G401 (cell line): ENCODE results near the gene TEX29. TPM values are rescaled to one million over a fixed set of nuclear protein-coding genes. Genes with fewer than 3 reads are reported as not detected.

Experiments used
- DNase-seq: peaks from one replicate; pipeline ENCODE4 v3.0.0-alpha.2; 2015; ENCODE audit warnings: low spot score
- in situ Hi-C: cut with HindIII; loops from 2 replicates; pipeline ENCODE4 v1.10.0; 2016; ENCODE audit warnings: low sequenced_read_pairs, mixed read lengths
- total RNA-seq: library from RNA; depleted of rRNA; stranded (reverse); fragments of >200 nt; shearing (Covaris generic); gene quantifications from 2 replicates; pipeline ENCODE4 v1.2.3, GENCODE V29; 2014

Gene TEX29
- total RNA-seq, 1 experiment from 2014 or later: not detected

- in situ Hi-C loops: no loop called here
- no peak for DNase-seq
Measured at GRCh38 chr13:111287201-111287600, 33.2 kb upstream of the TEX29 start.

- in situ Hi-C loops: no loop called here
- DNase-seq: no peak
Measured at GRCh38 chr13:111288276-111288675, 32.2 kb upstream of the TEX29 start.

- in situ Hi-C loops: no loop called here
Measured at GRCh38 chr13:111289251-111289650, 31.2 kb upstream of the TEX29 start.

GRCh38 chr13:111291908-111292307 is 28.5 kb upstream of the TEX29 start:
- no peak for DNase-seq
- in situ Hi-C loops: no loop called here

More at GRCh38 chr13:111289251-111289650, 31.2 kb upstream of the TEX29 start:
- peak; percentile 22 for DNase-seq

- in situ Hi-C loops: no loop called here
- DNase-seq: peak; percentile 92
Measured at GRCh38 chr13:111292710-111293485, 27.5 kb upstream of the TEX29 start.

- no peak for DNase-seq
- in situ Hi-C loops: no loop called here
Measured at GRCh38 chr13:111295886-111296285, 24.6 kb upstream of the TEX29 start.

- in situ Hi-C loops: no loop called here
- DNase-seq: no peak
Measured at GRCh38 chr13:111296417-111296816, 24.0 kb upstream of the TEX29 start.

GRCh38 chr13:111298214-111298975 is 22.0 kb upstream of the TEX29 start:
- no peak for DNase-seq
- in situ Hi-C loops: no loop called here

- peak; percentile 89 for DNase-seq
- in situ Hi-C loops: no loop called here
Measured at GRCh38 chr13:111302045-111302726, 18.3 kb upstream of the TEX29 start.

- in situ Hi-C loops: no loop called here
Measured at GRCh38 chr13:111303559-111303958, 16.9 kb upstream of the TEX29 start.

GRCh38 chr13:111304041-111304544 is 16.3 kb upstream of the TEX29 start:
- in situ Hi-C loops: no loop called here
- peak; percentile 80 for DNase-seq

More at GRCh38 chr13:111303559-111303958, 16.9 kb upstream of the TEX29 start:
- DNase-seq: no peak

GRCh38 chr13:111304603-111305289 is 15.7 kb upstream of the TEX29 start:
- peak; percentile 35 for DNase-seq
- in situ Hi-C loops: no loop called here

- DNase-seq: no peak
- in situ Hi-C loops: no loop called here
Measured at GRCh38 chr13:111312944-111313590, 7.4 kb upstream of the TEX29 start.

GRCh38 chr13:111313911-111314425 is 6.5 kb upstream of the TEX29 start:
- DNase-seq: no peak
- in situ Hi-C loops: no loop called here

- in situ Hi-C loops: no loop called here
- DNase-seq: no peak
Measured at GRCh38 chr13:111314852-111315251, 5.6 kb upstream of the TEX29 start.

GRCh38 chr13:111315347-111315995 is 5.0 kb upstream of the TEX29 start:
- no peak for DNase-seq
- in situ Hi-C loops: no loop called here

GRCh38 chr13:111316161-111316730 is 4.2 kb upstream of the TEX29 start:
- DNase-seq: peak; percentile 32
- in situ Hi-C loops: no loop called here
